HG03457 (cell line): Measurements from ENCODE around the gene SNRPA1.

Source experiments
- ATAC-seq: cut with Tn5 transposase; IDR thresholded peaks from one replicate; pipeline ENCODE4 v1.9.1; 2021; ENCODE audit warnings: moderate number of reproducible peaks; ENCODE audit not compliant: unreplicated experiment

The SNRPA1 gene

DNA sequence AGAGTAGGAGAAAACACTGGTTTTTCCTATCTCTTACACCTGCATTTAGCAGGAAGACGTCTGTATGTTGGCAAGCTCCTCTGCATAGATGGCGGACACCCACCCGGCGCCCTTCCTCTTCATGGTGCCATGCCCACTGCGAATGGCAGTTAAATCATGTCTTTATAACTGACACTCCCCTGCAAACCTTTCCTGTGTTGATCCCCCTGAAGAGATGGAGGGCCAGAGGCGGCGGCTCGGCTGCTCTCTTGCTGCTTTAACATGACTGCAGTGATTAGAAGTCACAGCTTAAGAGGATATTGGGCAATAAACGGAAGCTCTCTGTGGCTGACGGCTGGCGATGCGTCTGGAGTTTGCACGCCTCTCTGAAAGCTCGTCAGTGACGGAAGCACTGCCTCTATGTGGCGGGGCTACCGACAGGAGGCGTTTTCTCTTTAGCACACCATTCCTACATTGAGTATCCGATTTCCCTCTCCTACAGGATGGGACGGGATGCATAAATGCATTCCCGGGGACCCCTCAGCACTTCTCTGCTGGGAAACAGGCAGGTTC lies 25.5 kb upstream of the SNRPA1 start:
- peak; percentile 78 for ATAC-seq

DNA sequence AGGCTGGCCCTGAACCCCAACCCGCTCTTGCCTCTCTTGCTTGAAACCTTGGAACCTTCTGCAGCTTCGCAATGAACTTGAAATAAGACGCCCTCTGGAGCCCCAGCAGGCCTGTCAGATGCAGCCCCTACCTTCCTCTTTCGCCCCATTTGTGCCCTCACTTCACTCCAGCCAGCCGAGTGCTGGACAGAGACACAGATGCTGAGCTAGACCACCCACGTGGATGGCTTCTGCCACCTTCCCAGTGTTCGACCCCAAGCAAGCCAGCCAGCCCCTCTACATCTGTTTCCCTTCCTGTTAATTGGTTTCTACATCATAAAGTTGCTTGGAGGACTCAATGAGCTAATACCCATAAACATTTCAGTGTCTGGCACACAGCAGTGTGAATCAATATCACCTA lies 23.8 kb upstream of the SNRPA1 start:
- no peak for ATAC-seq

- no peak for ATAC-seq
These were observed 23.2 kb upstream of the SNRPA1 start for GRCh38 chr15:101318147-101318819.

GRCh38 chr15:101317336-101317872 lies 22.4 kb upstream of the SNRPA1 start:
- no peak for ATAC-seq

DNA sequence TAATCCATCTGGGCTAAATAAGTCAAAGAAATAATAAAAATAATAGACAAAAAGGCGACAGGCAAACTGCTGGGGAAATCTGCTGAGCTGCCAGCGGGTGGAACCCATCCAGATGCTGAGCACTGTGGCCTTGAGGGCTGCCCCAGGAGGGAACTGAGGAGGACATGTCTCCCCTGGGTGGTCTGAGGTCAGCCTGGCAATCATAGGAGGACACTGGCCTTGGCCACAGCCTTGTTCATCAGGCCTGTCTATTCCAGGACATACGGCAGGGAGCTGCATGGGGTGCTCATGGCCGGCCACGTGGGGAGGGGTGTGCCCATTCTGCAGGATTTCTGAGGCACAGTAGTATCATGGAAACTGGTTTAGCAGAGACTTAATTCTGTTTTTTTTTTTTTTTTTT lies 21.5 kb upstream of the SNRPA1 start:
- ATAC-seq: no peak

DNA sequence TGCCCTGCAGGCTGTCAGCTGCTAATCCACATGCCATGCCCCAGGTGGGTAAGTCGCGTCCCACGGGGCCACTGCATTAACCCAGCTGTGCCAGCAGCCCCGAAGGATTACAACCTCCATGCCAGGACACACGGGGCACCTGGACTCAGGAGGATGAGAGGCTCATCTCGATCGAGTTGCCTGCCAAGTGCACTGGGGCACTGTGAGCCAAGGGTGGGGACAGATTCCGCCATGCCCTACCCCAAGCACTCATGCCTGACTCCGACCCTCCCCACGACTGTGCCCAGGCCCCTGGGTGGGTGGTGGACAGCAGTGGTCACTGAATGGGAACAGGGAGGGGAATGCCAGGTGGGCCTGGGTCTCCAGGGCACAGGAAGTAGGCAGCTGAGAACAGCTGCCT lies 20.7 kb upstream of the SNRPA1 start:
- no peak for ATAC-seq

- ATAC-seq: no peak
These were observed 19.5 kb upstream of the SNRPA1 start for GRCh38 chr15:101314336-101315125.

DNA sequence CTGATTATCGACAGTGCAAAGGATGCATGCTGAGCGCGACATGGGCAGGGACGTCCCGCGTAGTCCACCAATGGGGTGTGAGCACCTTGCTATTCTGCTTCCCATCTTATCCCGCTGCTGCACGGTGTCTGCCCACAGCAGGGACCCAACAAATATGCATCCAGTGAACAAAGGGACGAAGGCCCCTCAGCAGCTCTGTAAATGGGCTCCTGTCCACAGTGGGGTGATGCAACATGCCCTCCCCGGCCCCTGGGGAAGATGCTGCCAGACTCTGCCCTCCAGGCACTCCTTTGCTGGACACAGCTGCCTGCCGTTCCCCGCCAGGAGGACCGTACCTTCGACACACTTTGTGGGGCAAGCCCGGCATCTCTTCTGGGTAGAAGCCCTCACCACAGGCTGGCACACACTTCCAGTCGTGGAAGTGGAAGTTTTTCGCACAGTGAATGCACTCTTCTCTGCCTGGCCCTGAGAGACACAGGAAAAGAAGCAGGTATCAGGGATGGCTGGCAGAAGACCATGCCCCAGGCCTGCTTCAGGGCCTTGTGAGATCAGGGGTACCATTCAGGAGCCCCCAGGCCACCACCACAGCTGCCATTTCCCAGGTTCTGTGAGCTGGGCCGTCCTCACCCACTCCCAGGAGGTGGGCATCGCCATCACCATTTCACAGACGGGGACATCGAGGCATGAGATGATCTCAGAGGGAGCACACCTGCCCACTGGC lies 18.2 kb upstream of the SNRPA1 start:
- ATAC-seq: no peak

GRCh38 chr15:101310508-101310907 lies 15.5 kb upstream of the SNRPA1 start:
- ATAC-seq: no peak

DNA sequence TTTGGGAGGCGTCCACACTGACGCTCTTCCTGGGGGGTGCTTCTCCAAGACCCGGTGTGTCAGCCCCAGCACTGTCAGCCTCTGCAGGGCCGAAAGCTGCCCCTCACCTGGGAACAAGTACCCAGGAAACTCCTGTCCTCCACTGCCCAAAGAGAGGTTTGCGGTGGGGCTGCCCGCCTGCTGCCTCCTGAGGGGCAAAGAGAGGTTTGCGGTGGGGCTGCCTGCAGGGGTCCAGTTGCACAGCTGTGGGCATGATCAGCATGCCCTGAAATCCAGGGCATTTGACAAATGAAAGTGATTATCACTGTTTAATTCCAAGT lies 15.1 kb upstream of the SNRPA1 start:
- ATAC-seq: no peak

DNA sequence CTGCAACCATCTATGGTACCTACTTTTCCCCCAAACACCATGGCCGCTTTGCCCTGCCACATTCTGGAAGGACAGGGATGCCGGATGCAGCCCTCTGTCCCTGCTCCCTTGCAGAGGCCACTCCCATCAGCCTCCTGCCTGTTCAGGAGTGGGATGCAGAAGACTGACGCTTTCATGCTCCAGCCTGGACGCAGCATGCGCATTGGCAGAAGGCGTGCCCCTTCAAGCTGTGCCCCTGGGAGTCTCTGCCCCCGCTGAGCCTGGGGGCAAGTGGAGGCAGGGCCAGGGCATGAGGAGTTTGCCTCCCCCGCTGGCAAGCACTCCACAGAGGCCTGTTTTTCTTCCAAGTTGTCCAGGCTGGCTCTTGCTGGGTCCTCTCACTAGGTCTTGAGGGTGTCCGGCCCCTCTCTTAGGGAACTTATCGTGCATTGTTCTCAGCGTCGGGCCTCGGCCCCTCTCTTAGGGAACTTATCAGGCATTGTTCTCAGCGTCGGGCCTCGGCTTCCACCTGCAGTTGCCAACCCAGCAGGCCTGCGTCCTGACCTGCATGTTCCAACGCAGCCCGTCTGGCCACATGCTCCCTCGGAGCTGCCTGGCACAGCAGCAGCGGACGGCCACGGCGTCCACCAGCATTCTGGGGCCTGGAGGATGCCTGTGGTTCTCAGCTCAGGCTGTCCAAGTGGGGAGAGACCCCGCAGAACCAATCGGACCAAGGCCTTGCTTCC lies 14.6 kb upstream of the SNRPA1 start:
- ATAC-seq: no peak

DNA sequence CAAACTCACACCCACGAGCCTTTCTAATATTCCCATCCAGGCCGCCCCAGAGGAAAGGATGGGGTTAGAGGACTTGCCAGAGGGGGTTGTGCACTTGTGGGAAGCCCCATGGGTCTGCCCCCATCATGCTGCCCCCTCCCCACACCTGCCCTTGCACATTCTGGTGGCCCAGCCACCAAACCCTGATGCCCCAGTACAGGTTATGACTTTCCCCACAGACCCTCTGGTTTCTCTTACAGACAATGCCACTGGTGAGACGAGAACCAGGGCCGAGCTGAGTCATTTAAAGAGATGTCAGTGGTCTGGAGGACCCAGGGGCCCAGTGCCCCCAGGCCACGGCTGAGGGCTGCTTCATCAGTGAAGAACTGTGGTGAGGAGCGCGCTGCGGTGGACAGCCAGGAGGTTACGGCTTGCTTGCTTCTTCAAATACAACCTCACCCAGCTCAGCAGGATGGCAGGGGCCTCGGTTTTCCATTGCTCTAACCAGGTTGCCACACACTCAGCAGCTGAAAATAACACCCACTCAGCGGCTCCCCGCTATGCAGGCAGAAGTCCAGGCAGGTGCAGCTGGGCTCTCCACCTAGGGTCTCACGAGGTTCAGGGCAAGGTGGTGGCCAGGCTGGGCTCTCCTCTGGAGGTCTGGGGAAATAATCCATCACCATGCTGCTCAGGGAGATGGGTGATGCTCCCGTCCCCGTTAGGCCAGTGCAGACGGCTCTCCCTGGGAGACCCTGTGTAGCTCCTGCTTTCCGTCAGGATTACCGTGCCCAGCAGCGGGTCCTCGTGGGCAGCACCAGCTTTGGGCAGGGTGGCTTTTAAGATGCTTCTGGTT lies 13.8 kb upstream of the SNRPA1 start:
- no peak for ATAC-seq

DNA sequence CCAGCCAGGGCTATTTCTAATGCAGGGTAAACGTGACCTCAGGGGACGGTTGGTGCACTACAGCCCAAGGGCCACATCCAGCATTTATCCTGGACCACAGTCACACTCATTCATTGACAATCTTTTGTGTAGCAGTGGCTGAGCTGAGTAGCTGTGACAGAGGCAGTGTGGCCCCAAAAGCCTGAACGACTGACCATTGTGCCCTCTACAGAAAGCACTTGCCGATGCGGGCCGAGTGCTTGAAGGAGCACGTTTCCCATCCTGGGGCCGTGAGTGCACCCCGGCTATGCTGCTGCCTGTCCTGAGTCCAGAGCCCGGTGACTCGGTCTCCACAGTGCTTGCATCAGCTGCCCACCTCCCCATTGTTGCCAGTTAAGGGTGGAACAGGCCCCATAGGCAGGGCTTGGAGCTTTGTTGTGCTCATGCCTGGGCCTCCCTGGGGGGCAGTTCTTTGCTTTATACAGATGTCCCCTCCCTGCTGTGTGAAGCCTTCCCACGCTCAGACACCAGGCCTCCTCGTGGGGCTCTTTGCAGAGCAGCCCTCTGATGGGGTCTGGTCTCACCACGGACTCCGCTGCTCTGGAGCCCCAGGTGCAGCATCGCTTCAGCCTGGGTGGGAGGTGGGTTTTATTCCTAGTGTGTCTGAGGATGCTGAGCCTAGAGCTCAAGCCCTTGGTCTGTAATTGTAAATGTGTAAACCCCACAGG lies 13.0 kb upstream of the SNRPA1 start:
- no peak for ATAC-seq

GRCh38 chr15:101307048-101307896 lies 12.2 kb upstream of the SNRPA1 start:
- ATAC-seq: no peak

- no peak for ATAC-seq
These were observed 11.4 kb upstream of the SNRPA1 start for GRCh38 chr15:101306341-101307047.

GRCh38 chr15:101305820-101306255 lies 10.8 kb upstream of the SNRPA1 start:
- no peak for ATAC-seq

- ATAC-seq: no peak
These were observed 8.4 kb upstream of the SNRPA1 start for GRCh38 chr15:101303408-101303807.
